Measurements from ENCODE around the gene FGF3. TPM values are rescaled to one million over a fixed set of nuclear protein-coding genes. Genes with fewer than 3 reads are reported as not detected.

Gene FGF3
- total and polyA plus RNA-seq, 10 of the 15 experiments (the other 5 are each of a cell fraction or from before 2014, with no cell fraction given), result not detected

- TF ChIP-seq NKRF (conservative IDR thresholded peaks at IDR 0.05) (no peak), STAT3 (IDR thresholded peaks at IDR 0.05; ENCODE audit: low read depth, low read length) (no peak), ZNF384 (IDR thresholded peaks at IDR 0.05; ENCODE audit: borderline replicate concordance, low read depth, low read length) (no peak), PML (IDR thresholded peaks at IDR 0.05; ENCODE audit: low read length) (no peak), PRDM15 (CRISPR knock-in tag; IDR thresholded peaks at IDR 0.05) (no peak), ELK1 (IDR thresholded peaks at IDR 0.05; ENCODE audit: low read depth, low read length) (no peak)
These were observed 47.4 kb upstream of the FGF3 start (continued) for GRCh38 chr11:69866648-69867047.
